Suppressor macrophage (primary cell): ENCODE data around the gene HSD17B13.

Experiments
- DNase-seq, 4 experiments: peaks; one replicate each; pipeline ENCODE4 v3.0.0-alpha.2; 2020 to 2022

Gene HSD17B13

DNA sequence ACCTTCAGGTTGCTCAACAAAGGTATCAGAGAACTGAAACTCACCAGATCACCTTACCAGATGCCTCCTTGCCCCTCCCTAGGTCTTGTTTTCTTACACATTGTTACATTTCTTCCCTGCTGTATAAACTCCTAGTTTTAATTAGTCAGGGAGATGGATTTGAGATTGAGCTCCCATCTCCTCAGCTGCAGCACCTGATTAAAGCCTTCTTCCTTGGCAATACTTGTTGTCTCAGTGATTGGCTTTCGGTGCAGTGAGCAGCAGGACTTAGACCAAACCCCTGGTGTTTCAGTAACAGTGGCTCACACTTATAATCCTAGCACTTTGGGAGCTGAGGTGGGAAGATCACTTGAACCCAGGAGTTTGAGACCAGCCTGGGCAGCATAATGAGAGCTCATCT, 59.8 kb downstream of the HSD17B13 start:
- no peak for DNase-seq

DNA sequence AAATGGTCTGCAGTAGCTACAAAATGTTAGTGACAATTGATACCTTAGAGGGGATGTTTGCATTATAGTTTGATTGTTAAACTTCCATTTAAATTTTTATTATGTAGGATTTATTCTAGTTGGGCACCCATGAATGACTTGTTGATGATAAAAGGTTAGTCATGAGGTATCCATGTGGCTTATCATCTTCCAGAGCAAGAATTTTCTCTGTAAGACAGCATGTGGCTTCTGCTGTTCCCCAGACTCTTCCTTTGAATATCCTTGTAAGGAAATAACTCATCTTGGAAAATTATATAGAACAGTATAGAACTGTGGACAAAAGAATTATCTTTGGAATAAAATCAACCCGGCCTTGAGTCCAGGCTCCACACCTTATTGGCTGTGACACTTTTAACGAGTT, 62.2 kb downstream of the HSD17B13 start:
- no peak for DNase-seq

DNA sequence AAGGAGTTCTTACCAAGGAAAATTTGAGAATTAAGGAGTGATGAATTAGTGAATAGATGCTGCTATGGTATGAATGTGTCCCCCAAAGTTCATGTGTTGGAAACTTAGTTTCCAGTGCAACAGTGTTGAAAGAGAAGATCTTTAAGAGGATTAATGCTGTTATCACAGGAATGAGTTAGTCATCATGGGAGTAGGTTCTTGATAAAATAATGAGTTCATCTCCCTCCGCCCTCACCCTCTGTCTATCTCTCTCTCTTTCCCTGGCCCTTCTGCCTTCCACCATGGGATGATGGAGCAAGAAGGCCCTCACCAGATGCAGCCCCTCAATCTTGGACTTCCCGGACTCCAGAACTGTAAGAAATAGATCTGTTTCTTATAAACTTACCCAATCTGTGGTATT, 64.0 kb downstream of the HSD17B13 start:
- DNase-seq, result no peak

DNA sequence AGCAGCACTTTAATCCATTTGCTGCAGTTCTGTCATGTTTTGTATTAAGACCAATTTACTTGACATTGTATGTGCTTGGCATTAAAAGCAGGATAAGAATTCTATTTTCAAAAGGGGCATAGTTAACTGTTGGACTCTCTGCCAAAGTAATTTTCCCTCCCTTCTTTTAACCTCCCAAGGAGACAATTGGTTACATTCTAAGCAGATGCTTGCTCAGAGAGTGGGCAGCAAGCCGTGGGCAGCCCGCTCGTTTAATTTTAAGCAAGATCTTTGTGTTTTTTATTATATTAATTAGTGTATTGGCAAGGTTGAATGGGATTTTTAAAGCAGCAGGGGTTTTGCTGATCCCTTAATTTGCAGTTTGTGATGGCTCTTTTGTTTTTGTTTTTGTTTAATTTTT, 65.2 kb downstream of the HSD17B13 start:
- DNase-seq, result no peak

DNA sequence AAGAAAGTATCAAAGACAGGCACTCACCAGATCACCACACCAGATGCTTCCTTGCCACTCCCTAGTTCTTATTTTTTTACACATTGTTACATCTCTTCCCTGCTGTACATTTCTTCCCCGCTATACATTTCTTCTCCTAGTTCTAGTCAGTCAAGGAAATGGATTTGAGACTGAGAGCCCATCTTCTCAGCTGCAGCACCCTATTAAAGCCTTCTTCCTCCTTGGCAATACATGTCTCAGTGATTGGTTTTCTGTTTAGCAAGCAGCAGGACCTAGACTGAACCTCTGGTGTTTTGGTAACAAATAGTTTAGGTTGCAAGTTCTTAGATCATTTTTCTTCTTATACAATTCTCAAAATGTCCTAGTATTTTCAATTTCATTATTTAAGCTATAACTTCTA, 66.9 kb downstream of the HSD17B13 start:
- DNase-seq, result no peak
